Endometrial microvascular endothelial cells (primary cell): ENCODE results near the gene ITGB1BP1. TPM values are rescaled to one million over a fixed set of nuclear protein-coding genes. Genes with fewer than 3 reads are reported as not detected.

Experiments used
- in situ Hi-C: cut with HindIII; loops from 2 replicates; pipeline ENCODE4 v1.10.0; 2017; ENCODE audit warnings: low sequenced_read_pairs, low pct_unique_long_range_greater_than_20kb; ENCODE audit errors: inconsistent ontology term
- total RNA-seq: library from RNA; depleted of rRNA; stranded (reverse); fragments of >200 nt; gene quantifications from one replicate; pipeline ENCODE4 v1.2.3, GENCODE V29; 2015; ENCODE audit errors: inconsistent ontology term

Gene ITGB1BP1
- total RNA-seq, 1 donor from 2014 or later: 81.6 TPM

DNA sequence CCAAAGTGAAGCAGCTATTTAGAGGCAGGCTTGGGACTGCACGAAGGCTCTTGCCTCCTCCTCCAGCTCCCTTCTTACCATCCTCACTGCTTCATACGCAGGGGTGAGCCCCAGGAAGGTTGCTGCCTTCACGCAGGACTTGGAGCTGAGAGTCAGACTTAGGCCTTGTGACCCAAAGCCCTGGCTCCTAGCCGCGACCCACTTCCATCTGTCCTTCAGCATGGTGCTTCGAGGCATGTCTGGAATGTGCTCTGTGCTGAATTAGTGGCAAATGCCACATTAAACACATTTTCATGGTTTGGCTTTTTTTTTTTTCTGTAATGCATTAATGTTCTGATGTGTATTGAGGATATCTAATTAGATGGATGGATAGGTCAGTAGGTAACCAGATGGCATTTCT, 37.5 kb downstream of the ITGB1BP1 start:
- in situ Hi-C loops: no loop called here

DNA sequence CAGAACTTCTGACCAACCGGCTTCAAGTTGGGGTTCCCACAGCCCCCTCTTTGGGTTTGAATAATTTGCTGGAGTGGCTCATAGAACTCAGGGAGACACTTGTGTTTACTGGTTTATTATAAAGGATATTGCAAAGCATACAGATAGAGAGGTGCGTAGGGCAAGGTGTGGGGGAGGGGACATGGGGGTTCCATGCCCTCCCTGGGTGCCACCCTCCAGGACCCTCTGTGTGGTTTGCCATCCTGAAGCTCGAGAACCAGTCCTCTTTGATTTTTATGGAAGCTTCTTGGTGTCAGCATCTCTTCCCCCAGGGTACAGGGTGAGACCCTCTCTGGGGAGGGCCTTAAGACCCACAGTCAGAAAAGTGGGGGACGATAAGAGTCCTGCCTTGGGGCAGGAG, 38.8 kb downstream of the ITGB1BP1 start:
- in situ Hi-C loops: no loop called here

DNA sequence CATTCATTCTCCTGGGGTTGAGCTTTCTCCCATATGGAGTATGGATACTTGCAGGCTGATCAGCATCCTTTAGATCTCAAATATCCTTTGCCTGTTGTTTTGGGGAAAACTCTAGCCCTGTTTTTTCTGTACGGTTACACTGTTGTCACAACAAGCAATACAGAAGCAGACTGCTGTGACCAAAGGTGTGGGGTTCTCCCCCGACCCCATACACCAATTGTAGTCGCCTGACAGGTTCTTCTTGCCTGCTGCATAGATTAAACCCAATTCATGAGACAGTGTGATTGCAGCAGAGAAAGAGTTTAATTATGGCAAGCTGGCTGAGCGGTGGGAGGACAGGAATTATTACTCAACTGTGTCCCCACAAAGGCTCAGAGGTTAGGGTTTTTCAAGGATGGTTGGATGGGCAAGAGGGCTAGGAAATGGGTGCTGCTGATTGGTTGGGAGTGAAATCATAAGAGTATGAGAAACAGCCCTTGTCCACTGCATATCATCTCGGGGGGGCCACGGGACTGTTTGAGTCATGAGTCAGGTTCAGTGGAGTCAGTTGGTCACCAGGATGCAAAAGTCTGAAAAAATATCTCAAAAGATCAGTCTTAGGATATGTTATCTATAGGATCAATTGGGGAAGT, 40.6 kb downstream of the ITGB1BP1 start:
- in situ Hi-C loops: no loop called here

DNA sequence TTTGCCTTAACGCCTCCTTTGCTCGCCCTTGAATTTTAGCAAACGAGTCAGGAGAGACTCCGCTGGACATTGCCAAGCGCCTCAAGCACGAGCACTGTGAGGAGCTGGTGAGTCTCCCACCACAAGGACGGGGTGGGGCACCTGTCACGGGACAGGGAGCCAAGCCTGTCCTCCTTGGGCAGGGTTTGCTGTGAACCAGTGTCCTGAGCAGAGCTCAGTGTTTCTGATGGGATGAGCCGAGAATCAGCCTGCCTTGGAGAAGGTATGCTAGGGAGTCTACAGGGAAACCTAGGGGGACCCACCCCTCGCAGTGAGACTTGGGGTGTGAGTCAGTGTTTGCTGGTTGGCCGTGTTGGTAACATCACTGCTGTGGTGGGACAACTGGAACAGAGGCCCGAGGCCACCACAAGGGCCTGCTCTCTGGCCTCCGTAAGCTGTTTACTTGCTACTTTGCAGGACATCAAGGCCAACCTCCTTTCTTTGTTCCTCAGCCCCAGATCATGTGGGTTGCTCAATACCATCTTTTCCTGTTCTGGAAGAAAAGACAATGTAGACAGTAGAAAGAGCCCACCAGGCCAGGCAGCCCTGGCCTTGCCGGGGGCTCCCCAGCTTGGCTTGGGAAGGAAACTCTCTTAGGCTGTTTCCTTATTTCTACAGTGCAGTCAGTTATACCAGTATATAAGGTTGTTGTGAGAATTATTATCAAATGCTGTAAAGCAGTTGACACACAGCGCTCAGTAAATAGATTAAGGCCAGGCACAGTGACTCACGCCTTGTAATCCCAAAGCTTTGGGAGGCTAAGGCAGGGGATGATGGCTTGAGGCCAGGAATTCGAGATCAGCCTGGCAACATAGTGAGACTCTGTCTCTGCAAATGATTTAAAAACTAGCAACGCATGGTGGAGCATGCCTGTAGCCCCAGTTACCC, 42.4 kb downstream of the ITGB1BP1 start:
- in situ Hi-C loops: no loop called here

DNA sequence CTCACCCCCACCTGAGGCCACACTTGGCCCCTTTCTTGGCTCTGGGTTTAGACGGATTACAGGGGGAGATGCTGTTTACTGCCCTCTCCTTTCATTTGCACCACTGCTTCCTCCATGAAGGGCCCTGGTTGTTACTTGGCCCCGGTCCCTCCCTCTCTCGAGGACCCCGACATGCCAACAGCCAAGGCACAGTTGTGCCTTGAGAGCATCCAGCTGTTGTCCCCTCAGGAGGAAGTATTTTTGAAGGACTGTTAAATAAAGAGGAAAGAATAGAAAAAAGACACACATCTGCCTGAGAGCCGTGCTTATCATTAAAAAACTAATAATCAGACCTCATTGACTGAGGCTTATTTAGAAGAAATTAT, 44.0 kb downstream of the ITGB1BP1 start:
- in situ Hi-C loops: no loop called here

DNA sequence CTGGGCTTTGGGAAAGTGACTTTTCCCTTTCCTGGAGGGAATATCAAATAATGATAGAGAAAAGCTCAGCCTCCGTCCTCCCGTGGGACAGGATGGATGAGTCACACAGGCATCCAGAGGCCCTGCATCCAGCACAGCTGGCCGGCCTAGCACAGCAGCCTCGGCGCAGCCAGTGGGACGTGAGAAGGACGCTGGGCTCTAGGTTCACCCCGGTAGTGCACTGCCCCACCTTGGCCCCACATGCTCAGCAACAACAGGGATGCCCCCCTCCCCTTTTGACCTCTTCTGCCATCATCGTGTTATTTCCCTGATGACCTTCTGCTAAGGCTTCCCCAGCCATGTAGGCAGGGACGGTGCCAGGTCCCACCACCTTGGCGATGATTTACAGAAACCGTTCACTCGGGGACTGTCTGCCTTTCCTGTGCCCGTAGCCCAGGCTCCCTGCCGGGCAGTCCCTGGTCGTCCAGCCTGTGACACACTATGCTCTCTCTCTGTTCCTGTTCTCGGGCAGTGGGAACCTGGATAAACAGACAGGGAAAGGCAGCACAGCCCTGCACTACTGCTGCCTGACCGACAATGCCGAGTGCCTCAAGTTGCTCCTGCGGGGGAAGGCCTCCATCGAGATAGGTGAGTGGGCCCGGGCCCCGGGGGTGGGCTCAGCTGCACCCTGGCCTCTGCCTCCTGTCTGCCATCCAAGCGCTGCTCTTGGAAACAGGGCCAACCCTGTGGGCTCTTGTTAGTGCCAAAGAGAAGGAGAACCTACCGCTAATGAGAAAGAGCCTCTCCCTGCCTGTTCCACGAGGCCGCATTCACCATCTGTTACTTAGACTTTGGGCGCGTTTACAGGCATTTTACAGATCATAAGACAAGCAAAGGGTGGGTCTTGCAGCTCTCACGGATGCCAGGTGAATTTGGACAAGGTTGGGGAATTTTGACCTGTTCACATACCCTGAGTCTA, 44.6 kb downstream of the ITGB1BP1 start:
- in situ Hi-C loops: no loop called here

DNA sequence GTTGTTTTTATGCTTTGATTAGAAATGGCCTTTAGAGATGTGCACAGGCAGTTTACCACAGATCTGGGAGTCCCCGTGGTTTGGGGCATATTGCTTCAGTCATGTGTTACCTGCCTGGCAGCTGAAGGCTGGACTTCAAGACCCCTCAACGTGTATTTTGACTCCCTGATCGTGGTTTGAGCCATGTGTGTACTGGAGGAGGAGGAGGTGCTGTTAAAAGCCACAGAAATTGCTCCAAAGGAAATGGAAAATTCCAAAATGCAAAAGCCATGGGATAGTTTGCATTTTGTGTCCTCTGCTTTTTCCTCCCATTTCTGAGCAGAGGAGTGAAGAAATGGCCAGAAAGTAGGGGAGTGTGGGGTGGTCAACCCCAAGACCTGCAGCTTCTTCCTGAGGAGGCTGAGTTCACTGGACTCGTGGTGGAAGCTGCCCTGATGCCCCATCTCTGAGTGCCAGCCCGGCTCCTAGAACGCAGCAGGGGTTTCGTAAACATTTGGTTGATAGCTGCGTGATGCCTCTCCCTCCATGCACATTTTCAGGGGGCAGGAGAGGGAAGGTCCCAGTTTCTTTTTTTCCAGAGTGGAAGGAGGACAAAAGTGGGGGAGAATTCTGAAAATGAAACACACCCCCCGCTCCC, 45.7 kb downstream of the ITGB1BP1 start:
- in situ Hi-C loops: no loop called here

DNA sequence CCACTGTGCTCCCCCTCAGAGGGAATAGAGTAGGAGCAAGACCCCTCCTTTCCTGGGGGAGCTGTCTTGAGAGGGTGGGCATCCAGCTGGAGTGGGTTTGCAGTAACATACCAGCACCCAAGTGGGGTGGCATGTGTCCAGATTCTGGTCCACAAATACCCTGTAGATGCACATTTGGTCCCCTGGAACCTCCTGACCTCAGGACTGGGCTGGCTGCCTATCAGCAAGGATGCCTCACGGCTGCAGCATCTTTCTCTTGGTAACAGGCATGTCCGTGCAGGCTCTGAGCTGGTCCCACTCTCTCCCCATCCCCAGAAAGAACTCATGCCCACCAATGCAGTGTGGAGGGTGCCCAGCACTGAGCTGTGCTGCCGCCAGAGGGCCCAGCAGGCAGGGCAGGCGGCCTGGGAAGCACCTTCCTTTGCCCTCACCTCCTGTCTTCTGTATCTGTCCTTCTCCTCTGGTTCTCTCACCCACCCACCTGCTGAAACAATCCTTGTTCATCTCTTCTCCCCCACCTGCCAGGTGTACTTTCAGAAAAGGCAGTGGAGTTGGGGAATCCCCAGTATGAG, 47.4 kb downstream of the ITGB1BP1 start:
- in situ Hi-C loops: no loop called here

DNA sequence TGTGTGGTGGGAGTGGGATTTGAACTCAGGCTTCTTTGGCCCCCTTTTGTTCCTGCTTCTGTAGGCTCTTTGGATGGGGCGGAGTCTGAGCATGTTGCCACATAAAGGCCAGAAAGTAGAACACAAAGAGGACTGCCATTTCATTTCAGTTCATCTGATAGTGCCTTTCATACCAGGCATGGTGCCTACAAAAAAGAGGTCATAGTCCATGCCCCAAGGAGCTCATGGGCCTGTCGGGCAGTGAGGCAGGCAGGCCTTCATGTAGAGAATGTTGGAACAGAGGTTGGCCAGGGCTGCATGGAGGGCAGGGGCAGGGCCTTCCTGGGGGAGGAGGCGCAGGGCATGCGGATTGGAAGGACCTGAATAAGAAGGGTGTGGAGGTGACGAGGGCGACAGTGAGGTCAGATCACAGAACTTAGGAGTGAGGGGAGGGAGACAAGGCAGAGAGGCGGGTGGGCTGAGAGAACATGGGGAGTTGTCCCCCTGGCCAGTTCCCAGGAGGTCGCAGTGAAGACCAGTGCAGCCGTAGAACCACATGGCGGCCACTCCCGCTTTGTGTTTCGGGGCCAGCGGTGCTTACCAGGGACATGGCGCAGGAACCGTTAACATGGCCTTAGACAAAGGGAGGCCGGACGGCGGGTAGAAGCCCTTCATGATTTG, 49.1 kb downstream of the ITGB1BP1 start:
- in situ Hi-C loops: no loop called here

- in situ Hi-C loops: no loop called here
These were observed 49.9 kb downstream of the ITGB1BP1 start for GRCh38 chr2:9373476-9373875.

DNA sequence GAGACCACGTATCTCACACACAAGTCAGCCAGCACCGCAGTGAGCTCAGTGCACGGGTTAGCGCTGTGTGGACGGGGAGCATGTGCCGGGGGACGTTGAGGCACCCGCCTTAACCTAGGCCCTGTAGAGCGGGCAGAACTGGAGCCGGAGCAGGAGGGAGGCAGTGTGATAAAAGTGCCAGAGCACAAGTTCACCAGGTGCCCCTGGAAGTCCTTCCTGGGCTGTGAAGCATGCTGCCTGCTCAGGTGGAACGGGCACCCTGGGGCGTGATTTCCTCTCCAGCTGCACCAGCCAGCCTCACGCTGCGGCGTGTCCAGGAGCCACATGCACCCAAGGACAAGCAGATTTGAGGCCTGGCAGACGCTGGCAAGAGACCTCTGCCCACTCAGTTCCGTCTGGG, 50.3 kb downstream of the ITGB1BP1 start:
- in situ Hi-C loops: no loop called here

GRCh38 chr2:9370746-9371145, 52.6 kb downstream of the ITGB1BP1 start:
- in situ Hi-C loops: no loop called here

- in situ Hi-C loops: no loop called here
These were observed 57.3 kb downstream of the ITGB1BP1 start for GRCh38 chr2:9366026-9366425.

DNA sequence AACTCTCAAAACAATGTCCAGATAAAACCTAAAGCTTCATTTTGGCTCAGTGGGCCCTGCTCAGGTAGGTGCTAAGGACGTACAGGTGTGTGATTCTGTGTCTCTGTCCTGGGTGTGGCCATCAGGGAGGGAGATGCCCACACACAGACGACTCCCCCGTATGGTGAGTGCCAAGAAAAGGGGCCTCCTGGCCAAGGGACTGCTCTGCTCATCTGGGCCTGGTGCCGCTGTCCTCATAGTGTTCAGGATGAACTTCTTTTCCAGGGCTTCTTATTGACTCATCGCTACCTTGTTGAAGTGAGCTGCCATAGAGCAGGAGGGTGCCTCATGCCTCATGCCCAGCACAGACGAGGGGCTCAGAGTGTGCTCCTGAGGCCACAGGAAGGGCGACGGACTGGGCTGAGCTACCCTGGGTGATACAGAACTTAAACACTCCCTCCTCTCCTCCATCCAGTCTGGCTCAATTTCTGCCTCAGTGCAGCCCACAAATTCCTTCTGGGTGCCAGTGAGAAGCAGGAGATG, 57.8 kb downstream of the ITGB1BP1 start:
- in situ Hi-C loops: no loop called here

DNA sequence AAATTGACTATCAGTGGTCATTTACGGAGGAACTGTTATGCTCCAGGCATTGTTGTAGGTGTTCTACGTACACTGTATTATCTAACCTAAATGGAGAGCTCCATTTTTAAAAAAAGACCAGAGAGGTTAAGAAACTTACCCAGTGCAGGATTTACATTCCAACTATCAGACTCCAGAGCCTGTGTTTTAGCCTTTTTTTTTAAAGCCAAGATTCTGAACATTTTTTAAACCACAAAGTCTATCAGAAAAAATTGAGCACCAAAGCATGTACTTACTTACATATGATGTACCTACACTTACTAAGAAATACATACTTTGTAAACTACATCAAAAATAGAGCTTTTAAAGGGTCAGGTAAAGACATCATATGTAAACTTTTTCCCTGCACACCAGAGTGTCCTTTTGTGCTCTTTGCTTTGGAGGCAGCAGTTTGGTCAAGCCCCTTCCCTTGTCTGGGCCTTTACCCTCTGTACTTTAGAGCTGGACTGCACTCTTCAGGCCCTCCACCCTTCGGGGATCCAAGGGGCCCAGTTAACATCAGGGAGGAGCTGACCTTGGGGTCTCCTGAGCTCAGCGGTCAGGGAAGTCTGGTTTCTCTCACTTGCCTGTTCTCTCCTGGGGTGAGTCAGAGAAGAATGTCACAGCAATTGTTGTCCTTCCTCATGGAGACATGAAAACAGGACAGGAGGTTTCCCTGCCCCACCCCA, 58.4 kb downstream of the ITGB1BP1 start:
- in situ Hi-C loops: no loop called here

DNA sequence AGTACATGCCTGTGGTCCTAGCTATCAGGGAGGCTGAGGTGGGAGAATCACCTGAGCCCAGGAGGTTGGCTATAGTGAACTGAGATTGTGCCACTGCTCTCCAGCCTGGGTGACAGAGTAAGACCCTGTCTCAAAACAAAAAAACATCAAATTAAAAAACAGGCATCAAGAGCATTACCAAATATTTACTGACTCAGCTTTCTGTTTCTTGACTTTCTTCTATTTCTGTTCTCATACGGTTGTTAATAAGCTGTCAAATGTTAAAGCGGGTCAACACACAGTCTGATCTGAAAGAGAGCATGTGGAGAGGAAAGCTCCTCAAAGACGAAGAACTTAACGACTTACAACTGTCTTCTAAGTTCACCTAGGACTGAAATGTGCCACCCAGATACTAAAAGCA, 59.0 kb downstream of the ITGB1BP1 start:
- in situ Hi-C loops: no loop called here

- in situ Hi-C loops: no loop called here
These were observed 62.6 kb downstream of the ITGB1BP1 start for GRCh38 chr2:9360701-9361100.
